WTC11 (cell line): ENCODE data around the gene ZNF407. TPM values are rescaled to one million over a fixed set of nuclear protein-coding genes. Genes with fewer than 3 reads are reported as not detected.

ENCODE experiments used
- ATAC-seq: fragments of 200-7000 bp; cut with Tn5 transposase; 2 replicates; pipeline ENCODE4 v1.10.0; 2021; ENCODE audit warnings: mild to moderate bottlenecking, moderate library complexity
- CTCF ChIA-PET: fragments of 300-600 bp; sonication (Branson Sonifier 250); formaldehyde crosslinking; loops from one replicate; lab custom pipeline; 2021; ENCODE audit warnings: antibody characterized with exemption; lab: Charles Lee
- POLR2A ChIA-PET: fragments of 350-600 bp; sonication (Branson Sonifier 250); formaldehyde crosslinking; loops from one replicate; lab custom pipeline; 2021; ENCODE audit warnings: antibody characterized with exemption; lab: Charles Lee
- DNase-seq: peaks from one replicate; pipeline ENCODE4 v3.0.0; 2021; ENCODE audit warnings: low spot score
- H3K27ac Mint-ChIP-seq: 2 replicates; pipeline ENCODE4 v1.8.0; 2021; ENCODE audit warnings: mixed read lengths
- H3K27me3 Mint-ChIP-seq: 2 replicates; pipeline ENCODE4 v1.8.0; 2021; ENCODE audit warnings: low read depth, mild to moderate bottlenecking, moderate library complexity, mixed read lengths
- H3K36me3 Mint-ChIP-seq: 2 replicates; pipeline ENCODE4 v1.8.0; 2021; ENCODE audit warnings: mixed read lengths
- H3K4me1 Mint-ChIP-seq: 2 replicates; pipeline ENCODE4 v1.8.0; 2022; ENCODE audit warnings: mixed read lengths
- H3K4me3 Mint-ChIP-seq: 2 replicates; pipeline ENCODE4 v1.8.0; 2021; ENCODE audit warnings: mild to moderate bottlenecking, moderate library complexity, mixed read lengths
- H3K9me3 Mint-ChIP-seq: 2 replicates; pipeline ENCODE4 v1.8.0; 2021; ENCODE audit warnings: mixed read lengths
- AFF4 ChIP-seq: sonication (generic); formaldehyde crosslinking; IDR thresholded peaks from 2 replicates; pipeline ENCODE4 v1.8.1; 2023; ENCODE audit warnings: mild to moderate bottlenecking, missing genetic modification reagents, borderline replicate concordance
- CREM ChIP-seq: sonication (generic); formaldehyde crosslinking; IDR thresholded peaks from 2 replicates; pipeline ENCODE4 v1.8.1; 2022; ENCODE audit warnings: mild to moderate bottlenecking, missing genetic modification reagents, moderate library complexity
- ERG ChIP-seq: fragments of 250-450 bp; sonication (Bioruptor Pico); IDR thresholded peaks from 2 replicates; pipeline ENCODE4 v1.8.0; 2021; ENCODE audit warnings: mild to moderate bottlenecking
- GABPB1 ChIP-seq: sonication (generic); formaldehyde crosslinking; IDR thresholded peaks from 2 replicates; pipeline ENCODE4 v1.8.1; 2023; ENCODE audit warnings: mild to moderate bottlenecking, missing genetic modification reagents
- GRHL2 ChIP-seq: fragments of 250-450 bp; sonication (Bioruptor Pico); IDR thresholded peaks from 2 replicates; pipeline ENCODE4 v1.8.0; 2022; ENCODE audit warnings: mild to moderate bottlenecking, moderate library complexity; ENCODE audit not compliant: insufficient replicate concordance, severe bottlenecking
- JAZF1 ChIP-seq: fragments of 250-450 bp; sonication (Bioruptor Pico); IDR thresholded peaks from 2 replicates; pipeline ENCODE4 v1.9.0; 2021; ENCODE audit warnings: moderate library complexity, mild to moderate bottlenecking, inconsistent platforms
- KAT7 ChIP-seq: sonication (generic); formaldehyde crosslinking; IDR thresholded peaks from 2 replicates; pipeline ENCODE4 v1.8.1; 2023; ENCODE audit warnings: missing genetic modification reagents, mild to moderate bottlenecking, borderline replicate concordance
- MLX ChIP-seq: sonication (generic); formaldehyde crosslinking; IDR thresholded peaks from 2 replicates; pipeline ENCODE4 v1.8.1; 2023; ENCODE audit warnings: mild to moderate bottlenecking, missing genetic modification reagents, moderate library complexity
- NFATC4 ChIP-seq: fragments of 250-450 bp; sonication (Bioruptor Pico); IDR thresholded peaks from 2 replicates; pipeline ENCODE4 v1.9.0; 2021; ENCODE audit warnings: mild to moderate bottlenecking
- NFE2L1 ChIP-seq: sonication (generic); formaldehyde crosslinking; IDR thresholded peaks from 2 replicates; pipeline ENCODE4 v1.8.1; 2023; ENCODE audit warnings: missing genetic modification reagents
- PREB ChIP-seq: sonication (generic); formaldehyde crosslinking; IDR thresholded peaks from 2 replicates; pipeline ENCODE4 v1.8.1; 2022; ENCODE audit warnings: mild to moderate bottlenecking, missing genetic modification reagents, moderate library complexity, borderline replicate concordance
- SMAD4 ChIP-seq: sonication (generic); formaldehyde crosslinking; IDR thresholded peaks from 2 replicates; pipeline ENCODE4 v1.8.0; 2022; ENCODE audit warnings: mild to moderate bottlenecking, missing genetic modification reagents
- TCF7 ChIP-seq: sonication (generic); formaldehyde crosslinking; IDR thresholded peaks from 2 replicates; pipeline ENCODE4 v1.8.0; 2022; ENCODE audit warnings: mild to moderate bottlenecking, low read depth, missing genetic modification reagents, moderate library complexity
- TEAD1 ChIP-seq: sonication (generic); formaldehyde crosslinking; IDR thresholded peaks from 2 replicates; pipeline ENCODE4 v1.8.0; 2022; ENCODE audit warnings: mild to moderate bottlenecking, missing genetic modification reagents
- USF1 ChIP-seq: sonication (generic); formaldehyde crosslinking; IDR thresholded peaks from 2 replicates; pipeline ENCODE4 v1.8.0; 2022; ENCODE audit warnings: mild to moderate bottlenecking, missing genetic modification reagents
- ZNF121 ChIP-seq: sonication (generic); formaldehyde crosslinking; IDR thresholded peaks from 2 replicates; pipeline ENCODE4 v1.8.0; 2023; ENCODE audit warnings: missing genetic modification reagents
- ZNF281 ChIP-seq: sonication (generic); formaldehyde crosslinking; IDR thresholded peaks from 2 replicates; pipeline ENCODE4 v1.8.0; 2023; ENCODE audit warnings: mild to moderate bottlenecking, missing genetic modification reagents
- ZNF396 ChIP-seq: fragments of 250-450 bp; sonication (Bioruptor Pico); IDR thresholded peaks from 2 replicates; pipeline ENCODE4 v1.8.0; 2021; ENCODE audit warnings: mild to moderate bottlenecking, moderate library complexity, borderline replicate concordance
- ZNF532 ChIP-seq: fragments of 250-450 bp; sonication (Bioruptor Pico); IDR thresholded peaks from 2 replicates; pipeline ENCODE4 v1.9.0; 2021; ENCODE audit warnings: mild to moderate bottlenecking, borderline replicate concordance
- ZNF671 ChIP-seq: fragments of 250-450 bp; sonication (Bioruptor Pico); IDR thresholded peaks from 2 replicates; pipeline ENCODE4 v1.8.0; 2021; ENCODE audit warnings: mild to moderate bottlenecking
- total RNA-seq: library from RNA; stranded (reverse); gene quantifications from 3 replicates; pipeline ENCODE4 v1.2.3, GENCODE V29; 2021

Gene ZNF407
- total RNA-seq, 1 experiment from 2014 or later = 6.5 TPM

GRCh38 chr18:74902147-74902455 is 304.4 kb downstream of the ZNF407 start (continued):
- TF ChIP-seq ZNF281 (CRISPR knock-in tag) = no peak

- no peak for DNase-seq
- Mint-ChIP-seq H3K9me3 (no peaks in the 10 kb centered on the region), H3K36me3 (no peaks in the 10 kb centered on the region), H3K27ac (peak overlapping the region; percentile 39), H3K27me3 (no peaks in the 10 kb centered on the region), H3K4me3 (no peak overlapping the region), H3K4me1 (peaks cover 16% of the 10 kb centered on the region)
- ChIA-PET POLR2A (no interaction called here), CTCF (no interaction called here)
- no peak for TF ChIP-seq GABPB1
- TF ChIP-seq TCF7 (CRISPR knock-in tag) = no peak
- TF ChIP-seq ZNF532 = no peak
- no peak for TF ChIP-seq NFATC4 (CRISPR knock-in tag)
- no peak for ATAC-seq
Measured at GRCh38 chr18:74905247-74905646, 307.6 kb downstream of the ZNF407 start.

- peaks cover 16% of the 10 kb centered on the region for H3K4me1 Mint-ChIP-seq
- H3K27me3 Mint-ChIP-seq = no peaks in the 10 kb centered on the region
- H3K36me3 Mint-ChIP-seq = no peaks in the 10 kb centered on the region
- ChIA-PET CTCF (interaction anchor here (1.4 kb wide), 1 partner anchor 135 kb away, joined by 5 read pairs; no protein-coding TSS in a partner anchor), POLR2A (no interaction called here)
- DNase-seq (no peak), ATAC-seq (peak; percentile 18; the same call in 1 of the 2 replicates)
- H3K4me3 Mint-ChIP-seq = no peak overlapping the region
- H3K9me3 Mint-ChIP-seq = no peaks in the 10 kb centered on the region
- H3K27ac Mint-ChIP-seq = peak overlapping the region; percentile 57
- no peak for TF ChIP-seq ZNF671 (CRISPR knock-in tag)
- no peak for TF ChIP-seq TEAD1 (CRISPR knock-in tag)
- no peak for TF ChIP-seq JAZF1 (CRISPR knock-in tag)
- no peak for TF ChIP-seq KAT7 (CRISPR knock-in tag)
- no peak for TF ChIP-seq NFE2L1 (CRISPR knock-in tag)
- TF ChIP-seq SMAD4 (CRISPR knock-in tag) = no peak
- no peak for TF ChIP-seq ERG (CRISPR knock-in tag)
- TF ChIP-seq MLX = no peak
- TF ChIP-seq GRHL2 (CRISPR knock-in tag) = no peak
- no peak for TF ChIP-seq CREM (CRISPR knock-in tag)
- TF ChIP-seq PREB (CRISPR knock-in tag) = no peak
- no peak for TF ChIP-seq ZNF121
- TF ChIP-seq AFF4 = no peak
- no peak for TF ChIP-seq USF1
- no peak for TF ChIP-seq ZNF396 (CRISPR knock-in tag)
Measured at GRCh38 chr18:74906184-74906583, 308.5 kb downstream of the ZNF407 start.
